HG02759 (cell line): ENCODE measurements around the gene NATD1.
"Not testable (repeated sequence)": the region's sequence is repeated elsewhere in the genome, so short reads cannot be mapped to it uniquely, and the experiment has no call there.

Experiments
- ATAC-seq: cut with Tn5 transposase; IDR thresholded peaks from one replicate; pipeline ENCODE4 v1.9.1; 2021; ENCODE audit warnings: mild to moderate bottlenecking, moderate library complexity; ENCODE audit not compliant: unreplicated experiment

The NATD1 gene

GRCh38 chr17:21196126-21196525 is 57.1 kb downstream of the NATD1 start:
- ATAC-seq, result no peak

- no peak for ATAC-seq
These were observed 58.5 kb downstream of the NATD1 start for GRCh38 chr17:21194703-21195102.

- no peak for ATAC-seq
These were observed 59.0 kb downstream of the NATD1 start for GRCh38 chr17:21194226-21194625.

- ATAC-seq, result no peak
These were observed 60.2 kb downstream of the NATD1 start for GRCh38 chr17:21193031-21193430.

GRCh38 chr17:21192414-21192813 is 60.8 kb downstream of the NATD1 start:
- ATAC-seq, result not testable (repeated sequence)

GRCh38 chr17:21191698-21192097 is 61.5 kb downstream of the NATD1 start:
- ATAC-seq, result no peak

- no peak for ATAC-seq
These were observed 63.1 kb downstream of the NATD1 start for GRCh38 chr17:21190078-21190477.

- no peak for ATAC-seq
These were observed 63.8 kb downstream of the NATD1 start for GRCh38 chr17:21189361-21189760.
